Bronchial epithelial cell (primary cell): Measurements from ENCODE around the gene ZNF234. TPM values are rescaled to one million over a fixed set of nuclear protein-coding genes. Genes with fewer than 3 reads are reported as not detected.
"Not testable (repeated sequence)": the region's sequence is repeated elsewhere in the genome, so short reads cannot be mapped to it uniquely, and the experiment has no call there.

ENCODE experiments used
- DNase-seq: peaks from one replicate; pipeline ENCODE4 v3.0.0-alpha.2; 2010; ENCODE audit warnings: low read depth
- FAIRE-seq: peaks from 2 replicates; lab custom pipeline; 2011; peaks lifted over from hg19 to GRCh38; lab: Jason Lieb, UNC
- H3K27me3 ChIP-seq: 2 replicates; pipeline ENCODE4 v1.5.1; 2011; ENCODE audit warnings: low read length; ENCODE audit not compliant: control insufficient read depth, insufficient read depth
- H3K36me3 ChIP-seq: 2 replicates; pipeline ENCODE4 v1.5.1; 2011; ENCODE audit warnings: low read length; ENCODE audit not compliant: control insufficient read depth, insufficient read depth
- H3K4me3 ChIP-seq: 2 replicates; pipeline ENCODE4 v1.5.1; 2011; ENCODE audit warnings: mild to moderate bottlenecking, low read depth, low read length, control low read depth
- CTCF ChIP-seq: IDR thresholded peaks from 2 replicates; pipeline ENCODE4 v1.5.1; 2011; ENCODE audit warnings: mild to moderate bottlenecking, moderate library complexity, low read length, control low read depth, inconsistent platforms; ENCODE audit not compliant: insufficient read depth, severe bottlenecking
- total RNA-seq: library from RNA; depleted of rRNA; stranded (reverse); fragments of >200 nt; gene quantifications from 2 replicates; pipeline ENCODE4 v1.2.1, GENCODE V29; 2014

Gene ZNF234
- total RNA-seq, 1 donor from 2014 or later: 9.0 TPM

DNA sequence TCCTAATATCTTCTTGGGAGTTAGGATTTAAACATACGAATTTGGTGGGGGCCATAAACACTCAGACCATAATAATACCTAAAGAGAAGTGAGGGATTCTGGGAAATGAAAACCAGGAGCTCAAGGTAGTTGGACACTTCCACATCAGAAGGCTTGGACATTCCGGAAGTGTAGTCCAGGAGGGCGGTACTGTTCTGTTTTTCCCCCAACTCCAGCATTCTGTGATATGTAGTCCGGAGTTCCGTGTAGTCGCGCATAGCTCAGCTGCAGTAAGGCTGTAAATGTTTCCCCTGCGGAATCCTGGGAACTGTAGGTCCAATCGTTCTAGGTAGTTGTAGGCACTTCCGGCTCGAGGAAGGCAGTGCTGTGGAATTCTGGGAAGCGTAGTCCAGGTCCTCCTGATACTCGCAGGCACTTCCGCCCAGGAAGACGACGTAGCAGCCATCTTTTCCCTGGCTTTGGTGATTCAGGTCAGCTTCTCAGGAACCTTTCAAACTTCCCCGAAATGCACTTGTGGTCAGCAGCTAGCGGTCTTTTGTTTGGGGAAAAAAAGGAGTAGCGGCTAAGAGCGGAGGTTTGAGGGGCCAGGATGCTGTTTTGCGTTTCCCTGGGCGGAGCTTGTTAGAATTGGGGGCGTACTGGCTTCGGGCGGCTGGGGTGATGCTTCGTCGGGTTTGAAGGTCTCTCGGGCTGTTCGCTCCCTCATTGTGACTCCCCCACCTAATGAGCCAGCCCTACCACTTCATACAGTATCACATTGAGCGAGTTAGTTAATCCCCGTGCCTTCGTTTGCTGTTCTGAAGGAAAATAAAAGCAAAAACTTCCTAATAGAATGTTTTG lies 23.5 kb downstream of the ZNF234 start, which contains the start of gene ZNF226:
TSS of gene ZNF226 (plus strand) at position 428 of the 840 bp plus-strand sequence. CDS start 4,981 bp downstream, outside the sequence.
- Histone ChIP-seq H3K36me3 (peaks cover 9% of the 10 kb centered on the region), H3K27me3 (no peaks in the 10 kb centered on the region), H3K4me3 (peak within 1 kb of the TSS; percentile 72)
- DNase-seq: peak; percentile 98
- no peak for TF ChIP-seq CTCF
- peak; percentile 99 for FAIRE-seq

- DNase-seq, H3K27me3 ChIP-seq, H3K4me3 ChIP-seq, FAIRE-seq: not testable (repeated sequence)
- peaks cover 21% of the 10 kb centered on the region for H3K36me3 ChIP-seq
Measured at GRCh38 chr19:44170660-44171059, 29.3 kb downstream of the ZNF234 start.

DNA sequence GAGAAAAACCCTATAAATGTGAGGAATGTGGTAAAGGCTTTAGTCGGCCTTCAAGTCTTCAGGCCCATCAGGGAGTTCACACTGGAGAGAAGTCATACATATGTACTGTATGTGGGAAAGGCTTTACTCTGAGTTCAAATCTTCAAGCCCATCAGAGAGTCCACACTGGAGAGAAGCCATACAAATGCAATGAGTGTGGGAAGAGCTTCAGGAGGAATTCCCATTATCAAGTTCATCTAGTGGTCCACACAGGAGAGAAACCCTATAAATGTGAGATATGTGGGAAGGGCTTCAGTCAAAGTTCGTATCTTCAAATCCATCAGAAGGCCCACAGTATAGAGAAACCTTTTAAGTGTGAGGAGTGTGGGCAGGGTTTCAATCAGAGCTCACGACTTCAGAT lies 35.2 kb downstream of the ZNF234 start:
- no peak for DNase-seq
- Histone ChIP-seq H3K4me3 (no peak overlapping the region), H3K36me3 (peaks cover 15% of the 10 kb centered on the region), H3K27me3 (no peaks in the 10 kb centered on the region)
- no peak for FAIRE-seq
- TF ChIP-seq CTCF: no peak

GRCh38 chr19:44180968-44181367 lies 39.6 kb downstream of the ZNF234 start:
- FAIRE-seq: no peak
- no peaks in the 10 kb centered on the region for H3K27me3 ChIP-seq
- H3K4me3 ChIP-seq: no peak overlapping the region
- peaks cover 2% of the 10 kb centered on the region for H3K36me3 ChIP-seq
- DNase-seq: no peak
- no peak for TF ChIP-seq CTCF

DNA sequence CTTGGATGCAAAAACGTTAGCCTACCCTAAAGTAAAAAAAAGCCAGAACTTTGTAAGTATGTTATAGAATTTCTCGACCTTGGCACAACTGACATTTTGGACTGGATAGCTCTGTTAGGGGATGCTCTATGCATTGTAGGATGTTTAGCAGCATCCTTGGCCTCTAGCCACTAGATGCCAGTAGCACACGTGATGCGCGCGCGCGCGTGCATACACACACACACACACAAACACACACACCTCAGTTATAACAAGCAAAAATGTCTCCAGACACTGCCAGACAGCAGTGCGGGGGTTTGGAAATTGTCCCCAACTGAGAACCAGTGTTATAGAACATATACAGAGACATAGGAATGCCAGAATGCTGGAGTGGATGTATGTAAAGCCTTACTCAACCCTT lies 40.8 kb downstream of the ZNF234 start:
- no peak for DNase-seq
- FAIRE-seq: no peak
- TF ChIP-seq CTCF: no peak
- no peak overlapping the region for H3K4me3 ChIP-seq
- no peaks in the 10 kb centered on the region for H3K36me3 ChIP-seq
- H3K27me3 ChIP-seq: no peaks in the 10 kb centered on the region

DNA sequence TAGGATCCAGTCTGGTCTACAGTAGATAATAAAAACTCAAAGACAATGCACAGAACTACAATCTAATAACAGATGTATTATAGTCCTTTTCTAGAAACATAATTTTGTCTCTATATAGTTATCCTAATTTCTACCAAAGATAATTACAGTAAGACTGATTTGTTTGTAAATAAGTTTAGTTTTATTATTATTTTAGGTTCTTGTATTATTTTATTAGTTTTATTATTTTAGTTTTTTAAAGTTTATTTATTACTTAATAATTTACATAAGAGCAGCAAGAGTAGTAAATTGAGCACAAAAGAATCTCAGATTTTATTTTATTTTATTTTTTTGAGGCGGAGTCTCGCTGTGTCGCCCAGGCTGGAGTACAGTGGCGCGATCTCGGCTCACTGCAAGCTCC lies 48.7 kb downstream of the ZNF234 start:
- Histone ChIP-seq H3K4me3 (no peak overlapping the region), H3K36me3 (no peaks in the 10 kb centered on the region), H3K27me3 (no peaks in the 10 kb centered on the region)
- DNase-seq (no peak), FAIRE-seq (no peak)
- no peak for TF ChIP-seq CTCF
